ENCODE measurements around the gene BET1. TPM values are rescaled to one million over a fixed set of nuclear protein-coding genes. Genes with fewer than 3 reads are reported as not detected.

The BET1 gene
- total RNA-seq, 1 donor from 2014 or later: 2.4 TPM

DNA sequence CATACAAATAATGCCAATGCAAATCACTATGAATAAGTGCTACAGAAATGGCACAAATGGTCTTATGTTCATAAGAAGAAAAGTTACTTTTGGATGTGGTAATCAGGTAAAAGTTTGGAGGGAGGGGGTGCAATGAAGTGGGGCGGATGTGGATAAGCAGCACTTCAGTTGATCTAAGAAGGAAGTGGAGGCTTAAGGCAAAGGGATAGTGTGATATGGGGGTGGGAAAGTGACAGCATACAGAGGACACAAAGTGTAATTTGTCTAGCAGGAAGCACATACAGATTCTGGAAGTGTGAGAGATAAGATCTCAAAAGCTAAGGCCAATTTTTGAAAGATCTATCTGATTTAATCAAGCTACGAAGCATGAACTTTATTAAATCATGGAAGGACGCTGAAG, 6.3 kb downstream of the BET1 start:
- no peak for DNase-seq (ENCODE audit: low spot score in 2 of 2)
- no peaks in the 10 kb centered on the region for H3K4me1 ChIP-seq
- peaks cover 26 to 30% of the 10 kb centered on the region in 2 donors for H3K36me3 ChIP-seq
- no peaks in the 10 kb centered on the region for H3K27me3 ChIP-seq
- no peak overlapping the region for H3K4me3 ChIP-seq
- intact Hi-C loops (cut with DNase I): no loop called here
- H3K9me3 ChIP-seq: no peaks in the 10 kb centered on the region
- H3K27ac ChIP-seq: no peak overlapping the region
- TF ChIP-seq CTCF (IDR thresholded peaks at IDR 0.05): no peak

GRCh38 chr7:93992421-93993110, 11.6 kb downstream of the BET1 start:
- H3K36me3 ChIP-seq: peaks cover 18 to 20% of the 10 kb centered on the region in 2 donors
- no peak for TF ChIP-seq CTCF (IDR thresholded peaks at IDR 0.05)
- H3K27me3 ChIP-seq: no peaks in the 10 kb centered on the region
- no peaks in the 10 kb centered on the region for H3K4me1 ChIP-seq
- H3K4me3 ChIP-seq: no peak overlapping the region
- H3K9me3 ChIP-seq: no peaks in the 10 kb centered on the region
- DNase-seq (ENCODE audit: low spot score in 2 of 2): no peak
- no peak overlapping the region for H3K27ac ChIP-seq
- intact Hi-C loops (cut with DNase I): no loop called here

GRCh38 chr7:93987297-93987696, 16.9 kb downstream of the BET1 start:
- Histone ChIP-seq H3K27me3 (no peaks in the 10 kb centered on the region), H3K4me3 (no peak overlapping the region), H3K9me3 (no peaks in the 10 kb centered on the region), H3K27ac (no peak overlapping the region), H3K4me1 (no peaks in the 10 kb centered on the region), H3K36me3 (no peaks in the 10 kb centered on the region)
- no peak for TF ChIP-seq CTCF (IDR thresholded peaks at IDR 0.05)
- no peak for DNase-seq (ENCODE audit: low spot score in 2 of 2)
- intact Hi-C loops (cut with DNase I): no loop called here

GRCh38 chr7:93985101-93985500, 19.1 kb downstream of the BET1 start:
- no peak for DNase-seq (ENCODE audit: low spot score in 2 of 2)
- Histone ChIP-seq H3K4me1 (no peaks in the 10 kb centered on the region), H3K9me3 (no peaks in the 10 kb centered on the region), H3K27me3 (no peaks in the 10 kb centered on the region), H3K27ac (no peak overlapping the region), H3K4me3 (no peak overlapping the region), H3K36me3 (no peaks in the 10 kb centered on the region)
- intact Hi-C loops (cut with DNase I): no loop called here
- no peak for TF ChIP-seq CTCF (IDR thresholded peaks at IDR 0.05)

DNA sequence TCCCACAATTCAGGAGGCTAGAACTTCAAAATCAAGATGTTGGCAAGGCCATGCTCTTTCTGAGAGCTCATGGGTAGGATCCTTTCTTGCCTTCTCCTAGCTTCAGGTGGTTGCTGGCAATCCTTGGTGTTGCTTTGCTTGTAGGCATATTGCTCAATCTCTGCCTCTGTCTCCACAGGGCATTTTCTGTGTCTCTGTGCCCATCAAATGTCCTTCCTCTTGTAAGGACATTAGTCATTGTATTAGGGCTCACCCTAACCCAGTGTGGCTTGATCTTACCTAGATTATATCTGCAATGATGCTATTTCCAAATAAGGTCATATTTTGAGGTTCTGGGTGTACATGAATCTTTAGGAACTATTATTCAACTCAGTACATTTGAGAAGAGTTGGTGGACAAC, 20.1 kb downstream of the BET1 start:
- no peak for DNase-seq (ENCODE audit: low spot score in 2 of 2)
- Histone ChIP-seq H3K4me3 (no peak overlapping the region), H3K27ac (no peak overlapping the region), H3K27me3 (no peaks in the 10 kb centered on the region), H3K4me1 (no peaks in the 10 kb centered on the region), H3K36me3 (no peaks in the 10 kb centered on the region), H3K9me3 (no peaks in the 10 kb centered on the region)
- intact Hi-C loops (cut with DNase I): no loop called here
- TF ChIP-seq CTCF (IDR thresholded peaks at IDR 0.05): no peak

- no peaks in the 10 kb centered on the region for H3K9me3 ChIP-seq
- no peaks in the 10 kb centered on the region for H3K4me1 ChIP-seq
- no peak for TF ChIP-seq CTCF (IDR thresholded peaks at IDR 0.05)
- DNase-seq (ENCODE audit: low spot score in 2 of 2): no peak
- no peaks in the 10 kb centered on the region for H3K36me3 ChIP-seq
- H3K27me3 ChIP-seq: no peaks in the 10 kb centered on the region
- no peak overlapping the region for H3K4me3 ChIP-seq
- intact Hi-C loops (cut with DNase I): no loop called here
- H3K27ac ChIP-seq: no peak overlapping the region
Measured at GRCh38 chr7:93981480-93981874, 22.7 kb downstream of the BET1 start.

All from ascending aorta (tissue), 2 donors.